GM12874 (cell line): ENCODE results near the gene ZNF180.

Experiments
- CTCF ChIP-seq: IDR thresholded peaks from 2 replicates; pipeline ENCODE4 v1.5.1; 2011; ENCODE audit warnings: low read depth, mild to moderate bottlenecking, control low read depth, low read length, moderate library complexity; ENCODE audit not compliant: insufficient read depth

Gene ZNF180

GRCh38 chr19:44499962-44500949 lies at the start of gene ZNF180:
Gene ZNF180, minus strand, starts transcription at chr19:44500522. Its CDS starts 3,188 bp downstream, at chr19:44497334.
- TF ChIP-seq CTCF, result no peak

- no peak for TF ChIP-seq CTCF
Measured at GRCh38 chr19:44549507-44549906, 49.2 kb upstream of the ZNF180 start.

GRCh38 chr19:44548736-44549135 lies 48.4 kb upstream of the ZNF180 start:
- TF ChIP-seq CTCF, result no peak

GRCh38 chr19:44544031-44544430 lies 43.7 kb upstream of the ZNF180 start:
- TF ChIP-seq CTCF, result no peak

GRCh38 chr19:44542671-44543070 lies 42.3 kb upstream of the ZNF180 start:
- TF ChIP-seq CTCF, result no peak

- no peak for TF ChIP-seq CTCF
Measured at GRCh38 chr19:44540736-44541135, 40.4 kb upstream of the ZNF180 start.

- no peak for TF ChIP-seq CTCF
Measured at GRCh38 chr19:44539991-44540390, 39.7 kb upstream of the ZNF180 start.
